ENCODE measurements around the gene ZNF521.

ZNF521 gene

DNA sequence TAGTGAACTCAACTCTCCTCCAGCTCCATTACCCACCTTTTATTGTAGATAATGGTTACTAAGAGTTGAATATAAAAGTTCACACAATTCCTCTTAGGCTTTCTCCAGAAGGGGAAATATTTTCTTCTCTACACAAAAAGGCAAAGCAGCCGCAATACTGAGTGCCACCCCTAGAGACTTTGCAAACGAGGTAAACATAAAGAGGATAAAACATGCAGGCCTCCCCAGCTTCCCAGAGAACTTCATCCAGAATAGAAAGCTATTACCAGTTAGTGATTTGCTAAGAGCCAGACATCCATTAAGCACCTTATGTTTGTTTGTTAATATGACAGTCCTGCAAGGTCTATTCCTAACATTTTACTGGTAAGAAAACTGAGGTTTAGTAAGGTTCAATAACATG is 17.4 kb downstream of the ZNF521 start:
- no peak overlapping the region for H3K9ac ChIP-seq (ENCODE audit: low read depth, low read length)
- H3K9me3 ChIP-seq (ENCODE audit: insufficient read depth, low read depth, low read length), result no peaks in the 10 kb centered on the region
- no peaks in the 10 kb centered on the region for H3K27me3 ChIP-seq (ENCODE audit: insufficient read depth, low read length)
- no peak overlapping the region for H3K4me3 ChIP-seq (ENCODE audit: low read length)
- H3K36me3 ChIP-seq (ENCODE audit: insufficient read depth, low read length), result no peaks in the 10 kb centered on the region
- H3K4me1 ChIP-seq (ENCODE audit: insufficient read depth, low read length), result peaks cover 8% of the 10 kb centered on the region; the same call in 1 of the 2 replicates
- 73% methylated on average over 2 of the region's 2 CpGs for WGBS
- no peak overlapping the region for H3K27ac ChIP-seq (ENCODE audit: low read depth, low read length)

DNA sequence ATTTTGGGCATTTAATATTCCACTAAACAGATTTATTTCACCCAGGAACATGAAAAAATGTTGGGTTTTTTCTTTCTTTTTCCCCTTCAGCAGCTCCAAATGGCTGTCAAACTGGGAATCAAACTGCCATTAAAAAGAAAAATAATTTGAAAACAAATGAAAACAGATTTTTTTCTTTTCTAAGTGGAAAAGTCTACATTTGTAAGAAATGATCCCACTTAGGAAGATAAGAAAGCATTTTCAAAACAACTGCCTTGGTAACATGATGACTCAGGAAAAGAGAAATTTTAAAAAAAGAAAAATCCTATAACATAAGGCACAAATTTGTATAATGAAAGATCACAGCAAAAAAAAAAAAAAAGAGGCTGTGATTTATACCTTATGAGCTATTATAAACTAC is 20.0 kb downstream of the ZNF521 start:
- Histone ChIP-seq H3K9me3 (ENCODE audit: insufficient read depth, low read depth, low read length) (no peaks in the 10 kb centered on the region), H3K27ac (ENCODE audit: low read depth, low read length) (no peak overlapping the region), H3K4me1 (ENCODE audit: insufficient read depth, low read length) (peaks cover 18% of the 10 kb centered on the region), H3K36me3 (ENCODE audit: insufficient read depth, low read length) (no peaks in the 10 kb centered on the region), H3K27me3 (ENCODE audit: insufficient read depth, low read length) (no peaks in the 10 kb centered on the region), H3K4me3 (ENCODE audit: low read length) (no peak overlapping the region), H3K9ac (ENCODE audit: low read depth, low read length) (no peak overlapping the region)

DNA sequence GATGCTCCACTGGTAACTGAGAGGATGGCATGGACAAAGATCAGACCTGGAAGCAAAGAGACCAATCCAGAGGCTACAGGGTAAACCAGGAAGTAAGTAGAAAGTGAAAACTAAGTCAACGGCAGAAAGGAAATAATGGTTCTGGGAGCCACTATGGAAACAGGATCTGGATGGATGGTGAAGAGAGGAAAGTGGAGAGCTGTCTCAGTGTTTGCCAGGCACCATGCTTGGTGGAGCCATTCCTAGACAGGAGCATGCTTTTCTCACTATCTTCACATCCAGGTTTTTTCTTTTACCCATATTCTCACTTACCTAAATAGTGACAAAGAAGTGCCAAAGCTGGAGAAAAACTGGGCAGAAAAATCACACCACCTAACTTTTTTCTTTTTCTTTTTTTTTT is 22.2 kb downstream of the ZNF521 start:
- WGBS, result 84% methylated on average over 1 of the region's 1 CpG

DNA sequence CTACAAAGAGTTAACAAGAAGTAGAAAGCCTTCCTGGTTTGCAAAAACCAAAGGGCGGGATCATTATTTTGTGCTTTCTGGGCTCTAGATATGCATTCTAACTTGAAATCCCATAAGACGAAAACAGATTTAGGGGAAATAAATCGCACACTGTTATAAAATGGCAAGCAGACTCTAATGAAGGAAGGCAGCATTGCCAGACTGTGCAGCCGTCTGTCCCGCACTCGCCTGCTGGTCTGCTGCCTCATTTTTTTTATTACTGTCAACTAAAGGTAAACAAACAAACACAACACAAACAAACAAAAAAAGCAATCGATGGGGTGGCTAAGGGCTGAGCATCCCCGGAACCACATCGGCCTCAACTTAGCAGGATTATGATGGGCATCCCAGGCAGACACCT is 24.4 kb downstream of the ZNF521 start:
- no peaks in the 10 kb centered on the region for H3K36me3 ChIP-seq (ENCODE audit: insufficient read depth, low read length)
- no peak overlapping the region for H3K4me3 ChIP-seq (ENCODE audit: low read length)
- 91% methylated on average over 9 of the region's 9 CpGs for WGBS
- H3K9me3 ChIP-seq (ENCODE audit: insufficient read depth, low read depth, low read length), result no peaks in the 10 kb centered on the region
- H3K4me1 ChIP-seq (ENCODE audit: insufficient read depth, low read length), result peaks cover 33% of the 10 kb centered on the region
- H3K27ac ChIP-seq (ENCODE audit: low read depth, low read length), result no peak overlapping the region
- H3K27me3 ChIP-seq (ENCODE audit: insufficient read depth, low read length), result no peaks in the 10 kb centered on the region
- no peak overlapping the region for H3K9ac ChIP-seq (ENCODE audit: low read depth, low read length)

More for the DNA sequence above, 22.2 kb downstream of the ZNF521 start:
- no peaks in the 10 kb centered on the region for H3K36me3 ChIP-seq (ENCODE audit: insufficient read depth, low read length)
- H3K9me3 ChIP-seq (ENCODE audit: insufficient read depth, low read depth, low read length), result no peaks in the 10 kb centered on the region
- H3K27me3 ChIP-seq (ENCODE audit: insufficient read depth, low read length), result no peaks in the 10 kb centered on the region
- peaks cover 28% of the 10 kb centered on the region for H3K4me1 ChIP-seq (ENCODE audit: insufficient read depth, low read length)
- no peak overlapping the region for H3K9ac ChIP-seq (ENCODE audit: low read depth, low read length)
- no peak overlapping the region for H3K27ac ChIP-seq (ENCODE audit: low read depth, low read length)
- H3K4me3 ChIP-seq (ENCODE audit: low read length), result no peak overlapping the region

DNA sequence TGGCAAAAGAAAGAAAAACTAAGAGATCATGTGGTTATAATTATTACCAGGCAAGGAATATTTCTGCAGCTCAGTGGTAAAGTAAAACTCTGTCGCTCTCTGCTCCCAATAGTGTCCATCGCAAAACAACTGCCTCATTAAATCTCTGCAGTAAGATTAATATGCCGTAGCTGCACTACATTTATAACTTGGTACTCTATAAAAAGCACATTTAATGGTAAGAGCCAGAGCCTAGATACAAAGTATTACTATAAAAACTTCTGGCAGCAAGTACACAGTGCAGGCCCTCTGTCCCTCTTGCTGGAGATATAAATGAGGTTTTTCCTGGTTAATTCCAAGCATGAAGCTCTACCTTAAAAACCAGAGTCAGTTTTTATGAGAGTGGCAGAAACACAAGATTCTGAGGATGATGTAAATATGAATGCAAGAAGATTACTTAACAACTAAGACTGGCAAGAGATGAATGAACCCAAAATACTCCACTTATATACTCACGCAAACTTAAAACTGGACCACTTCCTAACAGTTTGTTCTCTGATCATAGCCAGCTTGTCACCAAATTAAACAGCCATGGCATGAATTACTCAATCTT is 25.5 kb downstream of the ZNF521 start:
- Histone ChIP-seq H3K27ac (ENCODE audit: low read depth, low read length) (no peak overlapping the region), H3K27me3 (ENCODE audit: insufficient read depth, low read length) (no peaks in the 10 kb centered on the region), H3K4me1 (ENCODE audit: insufficient read depth, low read length) (peaks cover 36% of the 10 kb centered on the region), H3K36me3 (ENCODE audit: insufficient read depth, low read length) (peaks cover 4% of the 10 kb centered on the region), H3K9me3 (ENCODE audit: insufficient read depth, low read depth, low read length) (no peaks in the 10 kb centered on the region), H3K4me3 (ENCODE audit: low read length) (no peak overlapping the region), H3K9ac (ENCODE audit: low read depth, low read length) (no peak overlapping the region)
- WGBS, result 97% methylated on average over 4 of the region's 4 CpGs

DNA sequence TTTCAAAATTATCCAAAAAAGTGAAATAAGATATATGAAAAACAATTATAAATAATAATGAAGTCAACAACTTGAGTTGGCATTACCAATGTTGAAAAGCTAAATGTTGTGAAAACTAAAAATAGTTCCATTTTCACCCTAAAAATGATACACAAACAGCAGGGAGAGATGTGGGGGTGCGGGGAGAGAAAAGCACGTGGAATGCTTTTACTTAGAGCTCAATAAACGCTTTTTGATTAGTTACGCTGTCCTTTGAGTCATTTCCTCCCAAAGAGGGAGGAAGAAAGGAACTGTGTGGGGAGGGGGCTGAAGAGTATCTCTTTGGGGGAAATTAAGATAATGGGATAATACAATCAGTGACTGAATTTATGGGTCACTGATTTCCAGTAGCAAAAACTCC is 29.2 kb downstream of the ZNF521 start:
- WGBS, result 89% methylated on average over 4 of the region's 4 CpGs
- H3K27me3 ChIP-seq (ENCODE audit: insufficient read depth, low read length), result no peaks in the 10 kb centered on the region
- H3K27ac ChIP-seq (ENCODE audit: low read depth, low read length), result no peak overlapping the region
- peaks cover 26% of the 10 kb centered on the region for H3K36me3 ChIP-seq (ENCODE audit: insufficient read depth, low read length)
- H3K4me1 ChIP-seq (ENCODE audit: insufficient read depth, low read length), result peaks cover 27% of the 10 kb centered on the region
- H3K9ac ChIP-seq (ENCODE audit: low read depth, low read length), result no peak overlapping the region
- no peaks in the 10 kb centered on the region for H3K9me3 ChIP-seq (ENCODE audit: insufficient read depth, low read depth, low read length)
- no peak overlapping the region for H3K4me3 ChIP-seq (ENCODE audit: low read length)

DNA sequence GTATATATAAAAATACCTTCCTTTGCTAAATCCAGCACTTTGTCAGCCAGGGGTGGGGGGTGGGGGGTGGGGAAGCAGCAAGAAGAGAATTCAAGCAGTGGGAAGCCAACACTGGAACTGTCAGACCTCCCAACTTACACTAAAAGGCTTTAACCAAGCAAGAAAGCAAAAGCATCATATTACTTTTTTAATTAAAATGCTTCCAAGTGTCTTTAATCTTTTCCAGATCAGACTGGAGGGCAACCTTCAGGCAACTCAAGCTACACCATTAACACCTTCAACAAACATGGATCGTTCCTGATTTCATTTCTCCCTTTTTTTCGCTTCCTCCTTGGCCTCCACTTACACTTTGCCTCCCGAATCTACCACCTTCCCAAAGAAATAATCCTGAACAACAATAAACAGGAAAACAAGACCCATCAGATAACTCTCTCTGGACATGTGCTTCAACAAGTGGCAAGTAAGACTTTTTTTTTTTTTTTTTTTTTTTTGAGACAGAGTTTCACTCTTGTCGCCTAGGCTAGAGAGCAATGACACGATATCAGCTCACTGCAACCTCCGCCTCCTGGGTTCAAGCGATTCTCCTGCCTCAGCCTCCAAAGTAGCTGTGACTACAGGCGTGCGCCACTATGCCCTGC is 35.5 kb downstream of the ZNF521 start:
- H3K9ac ChIP-seq (ENCODE audit: low read depth, low read length), result no peak overlapping the region
- H3K27me3 ChIP-seq (ENCODE audit: insufficient read depth, low read length), result no peaks in the 10 kb centered on the region
- H3K36me3 ChIP-seq (ENCODE audit: insufficient read depth, low read length), result peaks cover 26% of the 10 kb centered on the region
- H3K9me3 ChIP-seq (ENCODE audit: insufficient read depth, low read depth, low read length), result no peaks in the 10 kb centered on the region
- no peak overlapping the region for H3K4me3 ChIP-seq (ENCODE audit: low read length)
- WGBS, result 88% methylated on average over 9 of the region's 9 CpGs
- H3K4me1 ChIP-seq (ENCODE audit: insufficient read depth, low read length), result peaks cover 14% of the 10 kb centered on the region
- H3K27ac ChIP-seq (ENCODE audit: low read depth, low read length), result no peak overlapping the region

DNA sequence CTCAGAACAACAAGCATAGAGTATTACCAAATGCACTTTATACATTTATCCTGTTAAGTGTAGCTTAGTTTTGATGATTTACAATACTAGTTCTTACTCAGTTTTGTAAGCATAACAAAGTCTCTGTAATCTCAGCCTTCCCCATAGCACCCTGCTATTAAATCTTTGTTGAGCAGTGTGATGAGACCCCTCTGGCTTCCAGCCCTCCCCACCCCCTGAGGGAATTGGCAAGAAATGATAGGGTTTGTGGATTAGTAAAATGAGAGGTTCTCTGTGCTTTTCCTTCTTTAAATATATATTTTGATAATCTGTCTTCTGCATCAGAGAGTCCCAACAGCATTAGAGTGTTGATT is 37.2 kb downstream of the ZNF521 start:
- Histone ChIP-seq H3K9me3 (ENCODE audit: insufficient read depth, low read depth, low read length) (no peaks in the 10 kb centered on the region), H3K4me1 (ENCODE audit: insufficient read depth, low read length) (peaks cover 14% of the 10 kb centered on the region), H3K36me3 (ENCODE audit: insufficient read depth, low read length) (peaks cover 11% of the 10 kb centered on the region; the same call in 1 of the 2 replicates), H3K4me3 (ENCODE audit: low read length) (no peak overlapping the region), H3K9ac (ENCODE audit: low read depth, low read length) (no peak overlapping the region), H3K27ac (ENCODE audit: low read depth, low read length) (no peak overlapping the region), H3K27me3 (ENCODE audit: insufficient read depth, low read length) (no peaks in the 10 kb centered on the region)

DNA sequence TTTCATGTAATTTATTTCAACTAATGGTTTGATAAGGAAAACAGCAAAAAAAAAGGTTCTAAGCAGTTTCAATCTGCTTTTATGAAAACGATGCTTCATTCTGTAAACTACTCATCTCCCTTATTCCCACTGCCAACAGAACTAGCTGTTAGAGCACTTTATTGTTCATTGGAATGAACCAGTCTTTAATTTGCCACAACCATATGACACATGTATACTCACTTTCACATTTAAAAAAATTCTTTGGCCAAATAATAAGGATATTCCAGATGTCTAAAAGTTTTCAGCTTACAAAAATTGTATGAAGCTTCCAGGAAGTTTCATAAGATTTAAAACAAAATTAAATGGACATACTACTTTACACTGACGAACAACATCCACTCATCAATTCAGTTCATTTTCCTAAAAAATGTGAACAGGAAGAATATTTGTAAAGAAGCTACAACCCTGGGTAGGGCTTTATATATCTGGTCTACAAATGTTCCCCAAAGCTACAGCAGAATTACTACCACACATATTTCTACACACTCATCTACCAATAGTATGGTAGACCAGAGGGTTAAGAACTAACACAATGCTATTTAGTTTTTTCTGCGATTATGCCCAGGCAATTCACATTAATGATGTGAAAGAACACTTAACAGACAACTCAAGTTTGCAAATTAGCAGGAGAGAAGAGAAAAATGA is 37.7 kb downstream of the ZNF521 start:
- peaks cover 14% of the 10 kb centered on the region for H3K4me1 ChIP-seq (ENCODE audit: insufficient read depth, low read length)
- no peak overlapping the region for H3K9ac ChIP-seq (ENCODE audit: low read depth, low read length)
- H3K4me3 ChIP-seq (ENCODE audit: low read length), result no peak overlapping the region
- H3K27ac ChIP-seq (ENCODE audit: low read depth, low read length), result no peak overlapping the region
- peaks cover 7% of the 10 kb centered on the region; the same call in 1 of the 2 replicates for H3K36me3 ChIP-seq (ENCODE audit: insufficient read depth, low read length)
- H3K9me3 ChIP-seq (ENCODE audit: insufficient read depth, low read depth, low read length), result no peaks in the 10 kb centered on the region
- 98% methylated on average over 2 of the region's 3 CpGs for WGBS
- no peaks in the 10 kb centered on the region for H3K27me3 ChIP-seq (ENCODE audit: insufficient read depth, low read length)

DNA sequence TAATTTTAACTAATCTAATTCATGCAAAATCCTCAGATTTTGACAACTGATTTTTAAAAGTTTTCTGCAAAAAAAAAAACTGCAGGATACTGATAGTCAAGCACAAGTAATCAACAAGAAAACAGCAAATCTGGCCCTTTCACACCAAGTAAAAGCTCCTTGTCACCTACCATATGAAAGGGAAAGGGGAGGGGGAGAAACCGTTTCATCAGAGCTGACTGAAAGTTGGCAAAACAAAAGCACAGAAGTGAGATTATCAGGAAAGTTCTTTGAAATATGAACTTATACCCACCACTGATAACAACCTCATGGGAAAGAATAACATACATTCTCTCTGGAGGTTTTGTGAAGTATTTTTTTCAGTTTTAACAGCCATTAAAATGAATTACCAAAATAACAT is 38.7 kb downstream of the ZNF521 start:
- peaks cover 14% of the 10 kb centered on the region for H3K4me1 ChIP-seq (ENCODE audit: insufficient read depth, low read length)
- H3K27ac ChIP-seq (ENCODE audit: low read depth, low read length), result no peak overlapping the region
- no peaks in the 10 kb centered on the region for H3K9me3 ChIP-seq (ENCODE audit: insufficient read depth, low read depth, low read length)
- peaks cover 4% of the 10 kb centered on the region; the same call in 1 of the 2 replicates for H3K36me3 ChIP-seq (ENCODE audit: insufficient read depth, low read length)
- WGBS, result no CpG with 5 or more reads among the region's 1 CpG
- no peak overlapping the region for H3K9ac ChIP-seq (ENCODE audit: low read depth, low read length)
- H3K4me3 ChIP-seq (ENCODE audit: low read length), result no peak overlapping the region
- no peaks in the 10 kb centered on the region for H3K27me3 ChIP-seq (ENCODE audit: insufficient read depth, low read length)

DNA sequence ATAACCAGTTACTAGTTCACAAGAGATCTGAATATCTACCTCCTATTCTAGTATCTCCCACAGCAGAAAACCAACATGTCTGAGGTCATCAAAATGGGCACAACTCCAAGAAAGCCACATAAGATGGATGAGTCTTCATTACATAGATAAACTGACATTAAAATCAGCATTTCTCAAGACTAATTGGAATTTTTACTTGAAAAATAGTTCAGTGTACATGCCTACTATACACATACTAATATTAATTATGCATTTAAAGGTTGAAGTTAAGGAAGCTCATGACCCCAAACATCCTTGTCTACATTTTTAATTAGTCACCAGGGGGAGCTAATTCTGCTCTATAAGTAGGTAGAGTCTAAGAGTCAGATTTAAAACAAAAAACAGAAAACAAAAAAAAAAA is 41.9 kb downstream of the ZNF521 start:
- Histone ChIP-seq H3K36me3 (ENCODE audit: insufficient read depth, low read length) (no peaks in the 10 kb centered on the region), H3K9me3 (ENCODE audit: insufficient read depth, low read depth, low read length) (no peaks in the 10 kb centered on the region), H3K27ac (ENCODE audit: low read depth, low read length) (no peak overlapping the region), H3K4me1 (ENCODE audit: insufficient read depth, low read length) (peaks cover 11% of the 10 kb centered on the region; the same call in 1 of the 2 replicates), H3K4me3 (ENCODE audit: low read length) (no peak overlapping the region), H3K27me3 (ENCODE audit: insufficient read depth, low read length) (no peaks in the 10 kb centered on the region), H3K9ac (ENCODE audit: low read depth, low read length) (no peak overlapping the region)

Measured in HUES64 (cell line).